HG02763 (cell line): ENCODE measurements around the gene USP48.

ENCODE experiments used
- ATAC-seq: cut with Tn5 transposase; IDR thresholded peaks from one replicate; pipeline ENCODE4 v1.9.1; 2021; ENCODE audit warnings: mild to moderate bottlenecking, moderate library complexity; ENCODE audit not compliant: unreplicated experiment

Gene USP48

DNA sequence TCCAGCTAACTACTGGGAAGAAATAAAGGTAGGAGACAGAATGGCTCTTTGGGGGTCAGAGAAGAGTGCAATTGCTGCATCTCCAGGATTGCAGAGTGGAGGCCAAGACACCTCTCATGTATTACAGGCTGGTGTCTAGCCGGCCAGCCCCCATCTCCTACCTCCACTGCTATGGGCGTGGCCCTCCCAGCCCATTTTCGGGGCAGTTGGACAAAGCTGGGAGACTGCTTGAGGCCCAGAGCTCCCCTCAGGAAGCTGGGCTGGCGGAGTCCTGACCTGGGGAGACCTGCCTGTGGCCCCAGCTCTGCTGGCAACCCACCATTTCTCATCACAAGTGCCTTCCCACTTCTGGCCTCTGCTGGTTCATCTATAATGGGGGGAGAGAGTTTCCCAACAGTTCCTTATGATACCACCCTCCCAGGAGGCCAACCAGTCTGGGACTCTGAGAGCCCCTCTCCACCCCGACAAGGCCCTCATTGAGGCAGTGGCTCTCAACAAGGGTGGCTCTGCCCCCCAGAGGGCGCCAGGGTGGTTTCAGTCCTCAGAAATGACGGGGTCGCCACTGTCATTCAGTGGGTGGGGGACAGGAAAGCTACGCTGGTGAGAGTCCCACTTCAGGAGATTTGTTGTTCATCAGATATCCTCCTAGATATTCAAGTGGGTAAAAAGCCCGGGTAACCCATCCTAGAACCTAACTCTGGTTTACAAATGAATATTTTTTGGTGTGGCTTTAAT, 125.3 kb downstream of the USP48 start:
- ATAC-seq, result no peak

- no peak for ATAC-seq
Observed at GRCh38 chr1:21655748-21656147, 127.2 kb downstream of the USP48 start.

- ATAC-seq, result no peak
Observed at GRCh38 chr1:21655259-21655658, 127.7 kb downstream of the USP48 start.

DNA sequence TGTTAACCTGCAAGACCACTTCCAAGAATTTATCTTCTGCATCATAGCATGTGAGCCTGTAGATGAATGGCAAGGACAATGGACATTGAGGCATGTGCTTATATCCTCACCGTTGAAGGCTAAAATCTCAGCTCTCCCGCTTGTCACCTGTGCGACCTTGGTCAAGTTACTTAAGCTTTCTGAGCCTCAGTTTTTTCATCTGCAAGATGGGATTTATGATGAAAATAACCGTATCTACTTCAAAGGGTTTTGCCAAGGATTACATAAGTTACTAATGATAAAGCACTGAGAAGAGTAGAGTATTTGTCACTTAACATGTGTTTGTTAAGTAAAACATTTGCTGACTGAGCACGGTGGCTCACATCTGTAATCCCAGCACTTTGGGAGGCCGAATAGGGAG, 128.7 kb downstream of the USP48 start:
- ATAC-seq, result no peak

DNA sequence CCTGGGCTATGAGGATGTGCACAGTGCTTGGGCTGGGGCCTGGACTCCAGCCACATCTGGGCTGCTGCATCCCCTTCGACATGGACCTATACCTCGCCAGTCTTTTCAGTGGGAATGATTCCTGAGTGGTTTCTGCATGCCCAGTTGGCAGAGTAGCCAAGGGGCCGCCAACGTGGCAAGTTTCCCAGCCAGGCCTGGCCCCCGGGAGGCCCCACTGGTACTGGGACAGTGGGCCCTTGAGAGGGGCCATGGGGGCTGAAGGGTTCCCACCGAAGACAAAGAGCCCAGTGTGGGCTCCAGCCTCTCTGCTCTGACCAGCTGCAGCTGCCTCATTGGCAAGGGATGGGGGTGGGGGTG, 129.2 kb downstream of the USP48 start:
- ATAC-seq, result no peak

DNA sequence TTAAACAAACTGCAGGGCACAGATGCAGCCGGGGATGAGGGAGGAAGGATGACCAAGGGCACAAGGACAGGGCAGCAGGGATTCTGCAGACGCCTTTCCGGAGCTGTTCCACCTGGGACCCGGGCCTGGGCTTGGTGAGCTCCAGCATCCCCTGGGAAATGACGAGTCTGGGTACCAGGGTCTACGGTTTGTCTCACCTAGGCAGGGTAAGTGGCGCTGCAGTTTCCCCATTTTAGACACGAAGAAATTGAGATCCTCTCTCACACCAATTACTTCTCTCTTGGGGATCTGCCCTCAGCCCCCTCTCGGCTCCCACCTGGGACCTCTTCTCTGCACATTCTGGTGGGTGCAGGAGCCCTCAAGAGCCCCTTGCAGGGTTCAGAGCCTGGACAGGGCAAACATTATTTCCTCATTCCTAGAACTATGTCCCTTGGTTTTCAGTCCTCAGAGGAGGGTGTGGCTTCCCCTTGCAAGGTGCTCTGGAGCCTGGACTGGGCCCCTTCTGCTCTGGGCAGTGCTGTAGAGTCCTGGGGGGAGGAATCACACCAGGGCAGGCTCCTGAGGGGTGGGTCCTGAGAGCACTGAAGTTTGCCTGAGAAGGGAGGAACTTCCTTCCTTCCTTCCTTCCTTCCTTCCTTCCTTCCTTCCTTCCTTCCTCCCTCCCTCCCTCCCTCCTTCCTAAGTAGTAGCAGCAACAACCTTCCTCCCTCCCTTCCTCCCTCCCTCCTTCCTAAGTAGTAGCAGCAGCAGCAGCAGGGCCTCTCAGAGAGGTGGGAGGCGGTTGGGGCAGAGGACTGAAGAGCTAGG, 129.8 kb downstream of the USP48 start:
- no peak for ATAC-seq

DNA sequence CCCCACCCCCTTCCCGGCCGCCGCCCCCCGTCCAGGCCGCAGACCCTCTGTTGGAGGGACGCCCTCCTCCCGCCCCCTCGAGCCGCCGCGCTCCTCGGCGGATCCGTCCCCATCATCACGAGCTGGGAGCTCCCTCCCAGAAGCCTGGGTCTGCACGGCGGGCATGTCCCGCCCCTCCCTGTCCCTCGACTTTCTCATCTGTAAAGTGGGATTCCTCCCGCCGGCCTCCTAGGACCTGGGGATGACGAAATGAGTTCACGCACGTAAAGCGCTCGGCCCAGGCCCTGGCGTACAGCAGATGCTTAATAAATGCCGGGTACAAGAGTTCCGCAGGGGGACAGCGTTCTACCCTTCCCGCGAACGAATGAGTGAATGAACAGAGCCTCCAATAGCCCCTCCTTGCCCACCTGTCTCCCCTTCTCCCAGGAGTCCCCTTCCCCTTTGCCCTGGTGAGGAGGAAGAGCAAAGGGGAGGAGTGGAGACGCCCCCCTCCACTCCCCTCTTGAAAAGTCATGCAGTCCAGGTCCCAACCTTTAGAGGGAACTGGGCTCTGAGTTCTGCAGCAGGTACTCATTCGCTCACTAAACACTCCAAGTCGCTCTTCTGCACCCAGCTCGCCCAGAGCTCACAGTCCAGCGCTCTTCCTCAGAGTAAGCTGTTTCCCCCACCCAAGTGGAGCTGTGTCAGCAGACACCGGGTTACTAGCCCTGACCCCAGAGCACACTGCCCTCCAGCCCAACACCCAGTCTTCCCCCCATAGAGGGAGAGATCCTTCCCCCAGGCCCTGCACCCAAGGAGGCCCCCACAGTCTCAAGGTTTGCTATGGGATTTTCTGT, 130.6 kb downstream of the USP48 start:
- ATAC-seq, result no peak

- ATAC-seq, result no peak
Observed at GRCh38 chr1:21651214-21652042, 131.5 kb downstream of the USP48 start.

- no peak for ATAC-seq
Observed at GRCh38 chr1:21650400-21650799, 132.5 kb downstream of the USP48 start.

GRCh38 chr1:21649315-21649714, 133.6 kb downstream of the USP48 start:
- no peak for ATAC-seq

DNA sequence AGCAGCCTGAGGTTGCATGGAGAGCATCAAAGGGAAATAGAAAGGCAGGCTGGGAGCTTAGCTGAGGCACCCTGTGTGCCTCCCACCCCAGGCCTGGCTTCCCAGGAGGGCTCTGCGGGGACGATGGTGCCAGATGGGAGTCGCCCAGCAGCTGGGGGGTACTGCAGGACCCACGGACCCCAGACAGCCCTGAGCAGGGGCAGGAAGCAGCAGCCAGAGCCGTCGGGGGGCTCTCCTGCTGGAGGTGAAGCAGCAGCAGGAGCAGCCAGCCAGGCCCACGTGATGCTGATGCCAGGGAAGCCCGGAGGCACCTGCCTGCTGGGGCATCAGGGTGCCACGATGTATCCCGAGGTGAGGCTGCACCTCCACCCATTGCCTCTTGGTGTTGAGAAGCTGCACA, 134.2 kb downstream of the USP48 start:
- ATAC-seq, result no peak

DNA sequence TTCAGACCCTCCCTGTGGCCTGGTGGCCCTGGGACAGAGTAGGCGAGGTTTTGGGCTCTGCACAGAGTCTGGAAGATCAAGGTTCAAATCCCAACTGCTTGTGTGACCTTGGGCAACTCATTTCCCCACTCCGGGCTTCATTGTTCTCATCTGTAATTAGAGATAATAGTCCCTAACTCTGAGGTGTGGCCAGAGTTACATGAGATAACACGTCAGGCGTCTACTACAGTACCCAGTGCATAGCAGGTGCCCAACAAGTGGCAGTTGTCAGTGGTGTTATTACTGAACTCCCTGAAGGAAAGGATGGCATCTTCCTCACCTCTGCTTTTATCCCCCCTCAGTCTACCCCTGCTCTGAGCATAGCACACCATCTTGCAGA, 134.6 kb downstream of the USP48 start:
- ATAC-seq, result no peak

- no peak for ATAC-seq
Observed at GRCh38 chr1:21647431-21648351, 135.3 kb downstream of the USP48 start.

- no peak for ATAC-seq
Observed at GRCh38 chr1:21645550-21645949, 137.4 kb downstream of the USP48 start.

DNA sequence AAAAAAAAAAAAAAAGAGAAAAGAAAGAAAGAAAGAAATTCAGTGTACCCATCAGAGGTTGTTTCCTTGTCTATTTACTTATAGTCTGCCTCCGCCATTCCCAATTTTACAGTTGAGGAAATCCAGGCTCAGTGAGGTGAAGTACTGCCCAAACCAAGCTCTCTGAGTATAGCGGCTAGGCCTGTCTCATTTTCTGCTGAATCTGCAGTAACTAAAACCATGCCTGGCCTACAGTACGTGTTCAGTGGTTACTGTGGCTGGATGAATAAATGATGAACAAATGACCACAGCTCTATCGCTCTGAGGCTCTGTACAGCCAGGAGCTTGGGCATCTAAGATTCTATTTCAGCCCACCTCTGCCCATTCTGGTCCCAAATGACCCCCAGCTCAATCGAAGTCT, 138.0 kb downstream of the USP48 start:
- ATAC-seq, result no peak

DNA sequence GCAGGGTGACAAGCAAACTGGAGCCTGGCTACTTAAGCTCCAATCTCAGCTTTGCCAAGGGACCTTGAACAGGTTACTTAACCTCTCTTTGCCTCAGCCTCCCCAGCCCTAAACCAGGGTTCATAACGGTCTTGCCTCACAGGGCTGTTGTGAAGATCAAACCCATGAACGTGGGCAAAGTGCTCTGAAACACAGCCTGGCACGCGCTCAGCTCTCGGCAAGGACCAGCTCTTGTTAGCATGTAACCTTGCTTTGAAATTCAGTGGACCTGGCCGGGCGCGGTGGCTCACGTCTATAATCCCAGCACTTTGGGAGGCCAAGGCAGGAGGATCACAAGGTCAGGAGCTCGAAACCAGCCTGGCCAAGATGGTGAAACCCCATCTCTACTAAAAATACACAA, 138.6 kb downstream of the USP48 start:
- ATAC-seq, result no peak

GRCh38 chr1:21643624-21644023, 139.3 kb downstream of the USP48 start:
- ATAC-seq, result no peak

- no peak for ATAC-seq
Observed at GRCh38 chr1:21641967-21642739, 140.8 kb downstream of the USP48 start.

GRCh38 chr1:21641537-21641936, 141.4 kb downstream of the USP48 start:
- no peak for ATAC-seq
